GM18517 (cell line): Measurements from ENCODE around the gene RRH.
"Not testable (repeated sequence)": the region's sequence is repeated elsewhere in the genome, so short reads cannot be mapped to it uniquely, and the experiment has no call there.

Experiments used
- ATAC-seq: cut with Tn5 transposase; IDR thresholded peaks from one replicate; pipeline ENCODE4 v1.9.1; 2021; ENCODE audit warnings: mild to moderate bottlenecking, moderate library complexity; ENCODE audit not compliant: unreplicated experiment

Gene RRH

DNA sequence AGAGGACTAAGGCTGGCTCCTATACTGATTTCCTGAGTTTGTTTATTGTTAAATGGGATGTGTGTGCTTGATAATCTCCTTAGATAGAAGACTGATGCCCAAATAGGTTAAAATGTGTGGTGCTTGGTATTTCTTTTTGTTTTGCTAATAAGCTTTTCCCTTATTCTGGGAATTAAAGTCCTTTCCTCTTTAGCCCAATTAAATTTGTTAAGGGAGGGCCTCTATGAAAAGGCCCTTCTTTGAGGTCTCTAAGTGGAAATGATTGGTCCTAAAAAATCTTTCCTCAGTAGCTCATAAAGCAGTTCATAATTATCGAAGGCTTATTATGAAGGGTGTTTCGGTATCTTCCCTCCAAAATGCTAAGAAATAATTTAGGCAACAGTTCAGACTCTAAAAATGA is at the start of gene RRH:
Gene RRH, plus strand, starts transcription at position 301 of the 400 bp plus-strand sequence. Its CDS starts 56 bp downstream, at position 357.
- ATAC-seq: no peak

DNA sequence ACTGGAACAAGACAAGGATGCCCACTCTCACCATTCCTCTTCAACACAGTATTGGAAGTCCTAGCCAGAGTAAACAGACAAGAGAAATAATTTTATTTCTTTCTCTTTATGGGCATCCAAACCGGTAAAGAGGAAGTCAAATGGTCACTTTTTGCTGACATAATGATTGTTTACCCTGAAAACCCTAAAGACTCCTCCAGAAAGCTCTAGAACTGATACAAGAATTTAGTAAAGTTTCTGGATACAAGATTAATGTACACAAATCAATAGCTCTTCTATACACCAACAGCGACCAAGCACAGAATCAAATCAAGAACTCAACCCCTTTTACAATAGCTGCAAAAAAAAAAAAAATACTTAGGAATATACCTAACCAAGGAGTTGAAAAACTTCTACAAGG is 45.7 kb upstream of the RRH start:
- not testable (repeated sequence) for ATAC-seq

DNA sequence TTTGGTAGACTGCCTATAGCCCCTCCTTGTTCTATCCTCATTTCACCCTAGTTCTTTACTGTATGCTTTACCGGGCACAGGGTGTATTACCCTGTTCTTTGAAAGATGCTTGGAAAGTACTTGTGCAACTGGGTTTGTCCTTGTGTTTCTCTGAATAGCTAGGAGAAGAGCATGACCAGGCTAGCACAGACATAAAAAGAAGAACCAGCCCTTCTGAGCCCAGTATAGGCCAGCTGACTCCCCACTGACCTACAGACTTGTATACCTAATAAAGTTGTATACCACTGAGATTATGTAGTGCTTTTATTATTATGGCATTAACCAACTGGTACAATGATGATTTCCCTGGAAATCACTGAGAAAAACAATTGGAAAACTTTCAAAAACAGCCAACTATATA is 40.9 kb upstream of the RRH start:
- ATAC-seq: no peak

DNA sequence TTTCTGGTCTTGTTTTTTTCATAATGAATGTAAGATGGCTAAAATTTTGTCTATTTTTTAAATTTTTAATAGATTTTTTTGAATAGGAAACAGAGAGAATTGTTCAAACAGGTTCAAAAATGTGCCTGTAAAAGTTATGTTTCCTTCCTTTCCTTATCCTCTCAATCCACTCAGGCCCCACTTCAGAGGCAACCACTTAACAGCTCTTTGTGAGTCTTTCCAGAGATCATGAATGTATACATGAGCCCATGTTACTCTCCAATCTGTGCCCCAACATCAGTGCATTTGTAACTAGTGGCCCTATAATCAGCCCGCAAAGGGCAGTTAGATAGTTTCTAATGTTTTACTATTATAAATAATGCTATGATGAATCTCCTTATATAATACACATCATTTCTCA is 40.0 kb upstream of the RRH start:
- ATAC-seq: no peak

- no peak for ATAC-seq
Observed at GRCh38 chr4:109795059-109795458, 32.7 kb upstream of the RRH start.

DNA sequence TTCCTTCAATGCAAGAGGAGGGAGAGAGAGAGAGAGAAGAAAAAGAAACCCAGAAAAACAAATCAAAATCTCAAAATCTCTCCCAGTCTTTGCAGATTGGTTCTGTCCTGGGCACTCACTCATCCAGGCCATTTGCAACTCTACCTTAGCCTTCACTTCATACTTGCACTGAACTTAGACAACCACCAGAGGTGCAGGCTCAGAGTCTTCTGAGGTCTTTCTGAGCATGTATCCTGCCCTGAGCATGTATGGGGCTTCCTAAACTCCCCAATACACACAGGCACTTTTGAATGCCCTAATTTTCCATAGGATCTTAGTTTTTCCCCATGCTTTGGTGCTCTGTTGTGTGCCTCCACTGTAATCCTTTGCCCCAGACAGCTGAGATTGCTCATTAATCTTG is 28.9 kb upstream of the RRH start:
- ATAC-seq: no peak

- ATAC-seq: no peak
Observed at GRCh38 chr4:109801099-109801789, 26.5 kb upstream of the RRH start.

DNA sequence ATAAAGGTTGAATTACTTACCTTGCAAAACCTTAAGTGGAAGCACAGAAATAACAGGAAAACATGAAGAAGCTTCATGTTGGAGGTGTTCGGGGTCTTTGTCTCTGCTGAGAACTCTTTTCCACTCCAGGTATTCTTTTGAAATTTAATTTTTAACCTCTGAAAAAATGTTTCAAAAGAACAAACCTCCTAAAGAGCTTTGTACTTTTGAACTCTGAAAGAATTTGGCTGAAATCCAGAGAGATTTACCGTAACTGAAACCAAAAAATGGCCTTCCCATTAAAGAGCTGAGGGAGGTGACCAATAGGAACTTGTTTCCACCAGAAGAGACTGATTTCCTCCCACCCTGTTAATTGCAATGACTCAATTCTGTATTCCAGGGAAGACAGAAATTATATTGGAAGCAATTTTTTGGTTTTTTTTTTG is 25.9 kb upstream of the RRH start, which contains the start of gene CFI:
Gene CFI, minus strand, starts transcription at position 105 of the 425 bp plus-strand sequence. Its CDS starts 28 bp downstream, at position 77.
- ATAC-seq: no peak

DNA sequence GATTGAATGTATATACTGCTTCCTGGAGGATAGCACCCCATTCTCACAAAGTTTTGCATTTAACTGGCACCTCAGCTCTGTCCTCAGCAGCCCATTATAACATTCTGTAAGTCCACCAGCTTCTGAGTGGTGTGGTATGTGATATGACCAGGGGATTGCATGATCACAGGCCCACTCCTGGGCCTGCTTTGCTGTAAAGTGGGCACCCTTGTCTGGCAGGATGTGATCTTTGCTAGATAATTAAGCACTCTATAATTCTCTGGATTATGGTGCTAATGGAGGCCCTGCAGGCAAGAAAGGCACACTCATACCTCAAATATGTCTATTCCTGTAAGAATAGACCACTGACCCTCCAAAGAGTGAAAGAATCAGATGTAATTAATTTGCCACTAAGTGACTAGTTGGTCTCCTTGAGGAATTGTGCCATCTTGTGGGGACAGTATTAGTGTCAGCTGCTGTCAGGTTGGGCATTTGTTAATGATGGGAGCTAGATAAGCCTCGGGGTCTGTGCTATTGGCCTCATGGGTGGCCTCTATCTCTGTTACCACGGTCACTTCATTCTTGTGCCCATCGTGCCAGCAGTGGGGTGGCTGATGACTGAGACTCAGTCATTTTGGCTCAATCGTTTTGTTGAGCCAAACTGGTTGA is 23.7 kb upstream of the RRH start:
- peak; percentile 79 for ATAC-seq

DNA sequence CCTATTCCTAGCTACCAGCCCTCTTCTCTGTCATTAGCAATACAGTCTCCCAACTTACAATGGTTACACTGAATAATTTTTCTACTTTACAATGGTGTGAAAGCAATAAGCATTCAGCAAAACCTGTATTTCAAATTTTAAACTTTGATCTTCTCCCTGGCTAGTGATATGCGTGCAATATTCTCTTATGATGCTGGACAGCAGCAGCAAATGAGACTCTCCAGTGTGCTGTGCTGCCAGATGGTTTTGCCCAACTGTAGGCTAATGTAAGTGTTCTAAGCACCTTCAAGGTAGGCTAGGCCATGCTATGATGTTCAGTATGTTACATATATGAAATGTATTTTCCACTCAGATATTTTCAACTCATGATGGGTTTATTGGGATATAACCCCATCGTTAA is 18.1 kb upstream of the RRH start:
- ATAC-seq: no peak

- no peak for ATAC-seq
Observed at GRCh38 chr4:109810552-109811387, 17.0 kb upstream of the RRH start.

DNA sequence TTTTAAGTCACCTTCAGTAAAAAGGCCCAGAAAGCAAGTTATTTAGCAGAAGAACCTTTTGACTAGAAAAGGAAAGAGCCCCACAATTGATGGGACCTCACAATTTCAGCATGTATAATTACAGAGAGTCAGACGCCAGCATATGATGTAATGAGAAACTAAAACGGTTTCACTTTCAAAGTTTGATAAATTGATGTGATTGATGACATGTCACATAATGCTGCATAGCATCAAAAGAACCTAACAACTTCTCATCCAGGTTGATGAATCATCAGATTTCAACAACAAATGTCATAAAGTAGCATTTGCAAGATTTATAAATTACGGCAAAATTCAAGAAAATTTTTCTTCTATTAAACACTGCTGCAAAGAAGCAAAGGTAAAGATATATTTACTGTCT is 16.1 kb upstream of the RRH start:
- no peak for ATAC-seq

DNA sequence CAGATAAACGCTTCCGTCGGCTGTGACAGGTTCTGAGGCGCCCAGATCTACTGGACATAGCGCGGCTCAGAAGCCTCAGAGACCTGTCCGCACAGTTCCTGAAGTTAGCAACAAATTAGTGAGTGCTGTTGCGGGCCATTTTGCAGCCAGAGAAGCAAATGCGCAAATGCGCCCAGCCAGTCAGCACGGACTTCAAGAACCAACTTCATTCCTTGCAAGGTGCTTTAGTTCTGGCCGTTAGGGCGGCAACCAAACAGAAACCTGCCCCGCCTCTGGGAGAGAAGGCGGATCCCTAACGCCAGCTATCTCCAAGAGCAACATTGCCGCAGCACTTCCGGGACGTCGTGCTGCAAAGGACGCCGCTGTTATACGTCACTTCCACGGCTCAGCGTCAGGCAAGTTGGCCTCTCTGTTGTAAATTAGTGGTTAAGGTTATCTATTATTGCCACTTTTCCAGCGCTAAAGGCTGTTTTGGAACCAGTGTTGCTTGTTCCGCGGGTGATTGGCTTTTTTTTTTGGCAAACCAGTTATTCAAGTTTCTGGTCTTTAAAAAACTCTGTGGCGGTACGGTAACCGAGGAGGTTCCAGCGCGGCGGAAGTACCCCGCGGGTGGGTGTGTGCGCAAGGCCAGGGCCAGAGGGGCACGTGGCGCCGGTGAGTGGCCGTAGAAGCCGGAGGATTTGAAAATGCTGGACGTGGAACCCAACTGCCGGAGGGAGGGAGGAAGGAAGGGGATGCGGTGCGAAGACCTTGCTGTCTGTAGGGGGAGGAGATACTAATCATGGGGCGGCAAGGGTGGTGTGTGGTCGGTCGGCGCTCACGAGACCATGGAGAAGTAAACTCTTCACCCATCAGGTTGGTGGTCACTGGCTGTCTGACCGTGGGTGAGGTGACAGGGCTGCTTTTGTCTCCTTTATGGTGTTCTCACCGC is 12.4 kb upstream of the RRH start, which contains the start of gene GAR1:
Gene GAR1, plus strand, starts transcription at position 612 of the 931 bp plus-strand sequence. CDS start 403 bp downstream, outside the sequence.
- peak; percentile 99 for ATAC-seq

GRCh38 chr4:109816082-109816442 is 11.7 kb upstream of the RRH start:
- ATAC-seq: no peak

DNA sequence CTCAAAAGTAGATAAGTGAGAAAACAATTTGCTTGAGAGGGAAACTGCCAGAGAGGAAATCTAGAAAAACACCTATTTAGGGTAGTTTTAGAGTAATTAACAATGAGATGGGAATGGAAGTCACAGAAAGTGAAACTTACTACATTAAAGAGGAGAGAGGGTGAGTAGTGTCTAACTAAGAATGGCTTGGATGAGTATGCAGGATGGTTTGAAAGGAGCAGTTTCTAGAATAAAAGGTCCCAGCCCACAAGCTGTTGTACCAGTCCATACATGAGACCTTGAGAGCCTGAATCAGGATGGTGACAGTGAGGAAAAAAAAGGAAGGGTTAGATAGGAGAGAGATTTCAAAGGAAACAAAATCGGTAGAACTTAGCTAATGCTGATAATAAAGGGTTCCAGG is 10.9 kb upstream of the RRH start:
- ATAC-seq: no peak

DNA sequence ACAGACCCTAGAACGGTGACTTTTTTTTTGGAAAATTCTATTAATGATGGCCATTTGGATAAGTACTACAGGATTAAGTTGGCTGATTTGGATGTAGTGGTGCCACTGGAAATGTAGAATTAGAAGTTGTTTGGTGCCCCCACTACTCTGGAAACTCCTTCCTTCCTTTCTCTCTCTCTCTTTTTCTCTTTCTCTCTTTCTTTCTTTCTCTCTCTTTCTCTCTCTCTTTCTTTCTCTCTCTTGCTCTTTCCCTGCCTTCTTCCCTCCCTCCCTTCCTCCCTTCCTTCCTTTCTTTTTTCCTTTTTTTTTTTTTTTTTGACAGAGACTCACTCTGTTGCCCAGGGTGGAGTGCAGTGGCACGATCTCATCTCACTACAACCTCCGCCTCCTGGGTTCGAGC is 9.5 kb upstream of the RRH start:
- no peak for ATAC-seq

DNA sequence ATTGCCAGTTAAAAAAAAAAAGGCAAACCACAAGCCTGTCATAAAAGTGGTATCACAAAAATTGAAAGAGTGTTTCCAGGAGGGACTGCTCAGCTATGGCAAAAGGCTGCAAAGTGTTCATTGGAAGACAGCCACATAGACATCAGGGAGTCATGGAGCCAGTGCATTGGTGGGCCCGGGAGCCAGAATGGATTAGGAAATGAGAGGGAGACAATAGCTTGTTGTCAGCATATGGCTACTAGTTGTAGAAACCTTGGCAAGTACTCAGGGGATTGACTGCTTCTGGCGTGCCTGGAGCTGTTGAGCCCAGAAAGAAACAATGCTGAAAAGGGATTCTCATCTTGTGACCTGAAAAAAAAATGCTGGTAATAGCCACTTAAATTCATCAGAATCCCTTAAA is 7.2 kb upstream of the RRH start:
- no peak for ATAC-seq

DNA sequence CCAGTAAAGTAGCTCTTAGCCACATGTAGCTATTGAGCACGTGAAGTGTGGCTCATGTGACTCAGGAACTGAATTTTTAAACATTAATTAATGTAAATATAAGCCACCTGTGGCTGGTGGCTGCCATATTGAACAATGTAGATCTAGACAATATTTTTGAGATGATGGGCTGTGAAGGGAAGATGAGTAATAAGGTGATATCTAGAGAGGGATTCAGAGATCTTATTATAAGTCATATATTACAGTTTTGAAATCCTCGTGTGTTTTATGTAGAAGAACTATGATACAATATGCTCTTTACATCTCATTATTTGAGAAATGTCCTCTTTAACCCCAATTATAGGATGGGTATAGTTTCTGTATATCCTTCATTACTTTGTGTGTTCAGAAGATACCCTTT is 6.6 kb upstream of the RRH start:
- ATAC-seq: no peak

- ATAC-seq: no peak
Observed at GRCh38 chr4:109826719-109827118, 1.1 kb upstream of the RRH start.

- ATAC-seq: no peak
Observed at GRCh38 chr4:109833756-109834155, 6.0 kb downstream of the RRH start.

DNA sequence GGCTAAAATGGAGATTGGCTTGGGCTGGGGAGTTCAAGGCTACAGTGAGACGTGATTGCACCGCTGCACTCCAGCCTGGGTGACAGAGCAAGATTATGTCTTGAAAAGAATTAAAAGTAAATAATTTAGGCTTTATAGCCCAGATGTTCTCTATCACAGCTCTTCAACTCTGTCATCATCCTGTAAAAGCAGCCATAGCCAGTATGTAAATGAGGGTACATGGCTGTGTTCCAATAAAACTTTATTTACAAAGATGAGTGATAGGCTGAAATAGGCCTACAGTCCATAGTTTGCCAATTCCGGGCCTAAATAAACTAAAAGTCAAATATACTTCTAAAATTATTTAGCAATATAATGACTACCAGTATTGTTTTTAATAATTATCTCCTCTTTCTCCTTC is 9.2 kb downstream of the RRH start:
- ATAC-seq: no peak
